HS-5 (cell line): ENCODE data around the gene QKI.

Experiments used
- DNase-seq: peaks from one replicate; pipeline ENCODE4 v3.0.0-alpha.2; 2012; ENCODE audit warnings: low read depth

Gene QKI

DNA sequence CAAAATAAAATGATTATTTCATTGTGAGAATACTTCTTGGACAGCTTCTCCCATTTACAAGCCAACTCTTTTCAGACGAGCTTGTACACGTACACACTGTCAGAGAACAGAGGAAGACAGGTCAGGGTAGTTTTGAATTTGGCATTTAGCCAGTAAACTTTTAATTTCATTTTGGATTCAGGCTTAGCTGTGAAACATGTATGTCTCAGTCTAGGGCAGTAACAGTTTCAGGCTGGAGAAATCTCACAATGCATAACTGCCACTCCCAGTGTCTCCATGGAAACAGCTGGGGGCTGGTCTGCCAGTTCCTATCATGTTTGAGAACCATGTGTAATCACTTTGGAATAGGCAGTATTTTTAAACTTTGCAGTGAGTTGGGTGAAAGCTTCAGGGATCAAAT, 22.0 kb upstream of the QKI start:
- DNase-seq: no peak

GRCh38 chr6:163393923-163394322, 20.6 kb upstream of the QKI start:
- DNase-seq: no peak

GRCh38 chr6:163394659-163395058, 19.9 kb upstream of the QKI start:
- DNase-seq: no peak

GRCh38 chr6:163395122-163395830, 19.2 kb upstream of the QKI start:
- DNase-seq: no peak

DNA sequence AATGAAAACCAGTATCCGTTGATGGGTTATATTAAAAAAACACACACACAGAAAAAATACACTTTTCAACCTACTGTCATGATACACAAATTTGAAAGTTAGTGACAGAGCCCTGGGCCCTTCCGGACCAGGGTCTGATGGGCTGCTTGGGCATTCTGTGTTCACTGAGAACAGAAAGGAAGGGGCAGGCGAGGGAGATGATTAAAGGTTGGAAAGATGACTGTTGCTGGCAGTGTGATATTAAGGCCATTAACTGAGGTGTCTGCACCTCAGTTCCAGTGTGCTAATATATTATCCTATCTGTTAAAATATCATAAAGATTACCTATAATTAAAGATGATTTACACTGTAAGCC, 18.7 kb upstream of the QKI start:
- no peak for DNase-seq

- no peak for DNase-seq
Measured at GRCh38 chr6:163397326-163397725, 17.2 kb upstream of the QKI start.

GRCh38 chr6:163398115-163398514, 16.4 kb upstream of the QKI start:
- no peak for DNase-seq

DNA sequence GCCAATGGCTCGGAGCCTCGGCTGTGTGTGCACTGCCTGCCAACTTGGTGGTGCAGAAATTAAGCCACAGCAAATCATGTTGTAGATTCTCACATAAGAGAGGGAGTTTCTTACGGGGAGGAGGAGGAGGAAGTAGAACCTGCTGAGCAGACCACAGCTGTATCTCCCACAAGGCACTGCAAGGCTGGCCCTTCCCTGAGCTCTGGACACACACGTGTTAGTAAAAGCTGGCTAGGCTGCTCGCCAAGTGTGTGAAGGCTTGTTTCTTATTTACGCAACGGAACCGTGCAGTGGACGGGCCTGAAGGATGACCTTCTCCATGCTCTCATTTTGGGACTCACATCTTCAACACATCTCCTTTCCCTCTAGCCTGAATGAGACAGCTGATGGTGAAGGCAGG, 15.7 kb upstream of the QKI start:
- DNase-seq: no peak

- no peak for DNase-seq
Measured at GRCh38 chr6:163400509-163400908, 14.0 kb upstream of the QKI start.

DNA sequence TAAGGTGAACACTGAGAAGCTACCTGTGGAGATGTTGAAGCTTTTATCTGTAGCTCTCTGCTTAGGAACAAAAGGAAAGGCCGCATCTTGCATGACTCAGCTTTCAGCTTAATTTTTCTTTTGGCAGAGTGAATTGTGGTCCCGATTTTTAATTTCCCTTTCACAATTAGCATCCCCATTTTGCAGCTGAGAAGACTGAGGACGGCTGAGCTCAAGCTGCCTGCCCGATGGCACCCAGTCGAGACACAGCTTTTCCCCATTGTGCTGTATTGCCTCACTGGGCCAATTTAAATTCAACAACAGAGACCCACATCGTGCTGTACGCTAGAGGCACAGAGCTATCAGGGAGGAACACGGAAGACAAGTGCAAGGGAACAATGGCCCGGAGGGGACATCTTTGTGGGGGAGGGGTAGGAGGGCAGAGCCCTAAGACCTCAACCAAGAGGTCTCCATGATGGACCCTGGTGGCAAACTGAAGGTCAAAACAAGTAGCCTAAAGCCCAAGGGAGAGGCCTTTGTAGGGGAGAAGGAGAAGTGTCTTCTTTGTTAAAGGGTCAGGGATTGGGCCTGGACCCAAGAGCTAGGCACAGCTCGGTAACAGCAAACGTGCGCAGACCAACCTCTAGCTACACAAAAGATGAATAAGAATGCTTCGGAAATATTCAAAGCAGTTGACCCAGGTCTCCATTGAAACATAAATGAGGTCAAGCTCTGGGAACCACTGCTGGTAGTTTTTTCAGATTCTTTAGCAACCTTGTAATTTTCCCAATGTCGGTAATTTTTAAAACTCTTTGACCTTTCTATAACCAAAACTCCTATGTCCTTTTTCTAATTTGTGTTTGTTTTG, 13.3 kb upstream of the QKI start:
- no peak for DNase-seq

- no peak for DNase-seq
Measured at GRCh38 chr6:163402616-163403015, 11.9 kb upstream of the QKI start.

GRCh38 chr6:163404825-163405265, 9.7 kb upstream of the QKI start:
- DNase-seq: no peak

DNA sequence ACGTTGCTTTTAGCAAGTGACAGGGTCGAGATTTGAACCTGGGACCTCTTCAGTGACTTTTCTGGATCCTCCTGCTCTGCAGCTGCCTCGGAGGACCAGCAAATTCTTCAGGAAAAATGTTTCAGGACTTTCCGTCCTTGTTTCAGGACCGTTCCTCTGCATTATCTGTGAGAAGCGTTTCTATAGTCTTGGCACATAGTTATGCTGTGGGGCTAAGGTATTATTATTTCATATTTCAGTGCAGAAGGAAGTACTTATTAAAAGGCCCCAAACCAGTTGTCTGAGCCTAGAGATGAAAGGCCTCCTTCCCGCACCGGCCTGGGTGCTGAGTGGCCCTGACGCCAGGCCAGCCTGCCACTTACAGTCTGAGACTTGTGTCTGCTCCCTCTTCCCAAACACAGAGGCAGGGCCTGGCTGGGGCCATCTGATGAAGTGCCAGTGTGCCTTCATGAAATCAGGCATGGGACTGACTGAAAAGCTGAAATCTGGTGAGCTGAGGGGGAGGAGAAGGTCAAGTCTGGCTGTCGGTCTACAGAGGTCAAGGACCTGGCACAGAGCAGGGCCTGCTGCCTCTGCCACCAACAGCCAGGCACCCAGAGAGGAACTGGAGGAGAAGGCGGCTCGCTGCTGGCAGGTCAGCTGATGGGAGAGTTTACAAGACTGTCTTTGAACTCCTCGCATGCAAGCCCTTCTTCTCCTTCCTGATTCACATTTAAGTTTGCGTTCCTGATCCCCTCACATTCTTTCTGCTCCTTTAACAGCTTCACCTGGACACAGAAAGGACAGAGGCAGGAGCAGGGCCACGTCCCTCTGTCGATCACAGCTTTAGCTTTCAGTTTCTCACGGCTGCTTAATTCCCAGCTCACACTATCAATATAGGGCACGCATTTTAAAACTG, 8.9 kb upstream of the QKI start:
- DNase-seq: no peak

DNA sequence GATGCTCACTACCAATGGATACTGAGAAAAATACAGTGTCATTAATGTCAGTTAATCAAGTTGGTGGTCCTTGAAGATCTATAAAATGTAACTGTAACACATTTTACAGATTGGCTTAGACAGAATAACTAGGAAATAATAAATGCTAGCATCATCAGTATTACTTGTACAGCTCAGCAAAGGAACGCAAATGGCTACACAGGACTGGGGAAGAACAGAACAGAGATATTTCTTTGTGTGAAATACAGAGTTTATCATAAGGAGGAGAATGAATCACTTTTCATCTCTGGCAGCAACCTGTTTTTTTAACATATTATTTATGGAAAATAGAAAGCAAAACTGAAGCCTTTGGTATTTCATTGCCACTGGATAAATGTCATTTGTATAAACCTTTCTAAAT, 8.2 kb upstream of the QKI start:
- DNase-seq: no peak

- DNase-seq: no peak
Measured at GRCh38 chr6:163406830-163407229, 7.7 kb upstream of the QKI start.

- DNase-seq: no peak
Measured at GRCh38 chr6:163408352-163408991, 6.0 kb upstream of the QKI start.

DNA sequence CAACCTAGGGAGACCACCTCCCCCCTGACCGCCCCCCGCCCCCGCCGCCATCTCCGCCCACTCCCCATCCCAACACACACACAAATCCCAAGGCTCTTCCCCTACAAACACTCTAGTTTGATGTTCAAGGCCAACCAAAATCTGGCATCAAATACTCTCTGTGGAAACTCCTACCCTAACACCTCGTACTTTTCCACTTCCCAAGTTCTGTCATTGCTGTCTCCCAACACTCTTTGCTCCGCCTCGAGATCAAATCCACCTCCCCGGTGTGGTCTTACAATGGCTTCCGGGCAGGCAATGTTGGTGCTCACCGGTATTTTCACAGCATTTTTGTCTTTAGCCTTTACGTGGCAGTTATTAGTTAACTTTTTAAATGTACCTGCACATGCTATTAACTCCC, 4.8 kb upstream of the QKI start:
- no peak for DNase-seq

- DNase-seq: no peak
Measured at GRCh38 chr6:163412341-163412740, 2.2 kb upstream of the QKI start.

GRCh38 chr6:163412801-163413344, 1.6 kb upstream of the QKI start:
- DNase-seq: no peak

DNA sequence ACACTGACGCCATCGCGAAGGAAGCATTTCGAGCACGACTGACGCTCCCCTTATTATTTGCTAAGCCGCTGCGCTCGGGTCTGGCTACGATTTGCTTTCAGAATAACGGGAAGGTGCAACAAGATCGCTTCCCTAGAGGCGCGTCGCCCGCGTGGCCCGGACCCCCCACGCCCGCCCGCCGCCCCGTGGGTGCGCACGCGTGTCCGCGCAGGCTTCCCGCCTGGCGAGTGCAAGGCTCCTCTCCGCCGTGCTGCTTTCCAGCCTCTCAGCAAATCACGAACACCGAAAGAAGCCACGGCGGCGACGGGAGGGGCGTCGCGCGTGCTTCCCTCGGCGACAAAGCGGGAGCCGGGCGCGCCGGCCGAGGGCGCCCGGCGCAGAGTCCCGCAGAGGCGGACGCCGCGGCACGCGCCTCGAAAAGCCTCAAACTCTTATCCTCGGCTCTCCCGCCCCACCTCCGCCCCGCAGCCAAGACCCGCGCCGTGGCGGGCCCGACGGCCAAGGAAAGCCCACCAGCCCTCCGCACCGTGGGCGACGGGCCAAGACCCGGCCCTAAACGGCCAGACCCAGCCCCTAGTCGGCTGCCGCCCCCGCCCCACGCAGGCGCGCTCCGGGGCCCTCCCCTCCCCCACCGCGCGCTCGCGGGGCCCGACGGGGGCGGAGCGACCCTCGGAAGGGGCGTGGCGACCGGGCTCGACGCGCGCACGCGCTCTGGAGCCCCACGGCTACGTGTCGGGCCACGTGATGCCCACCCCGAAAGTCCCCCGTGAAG, 987 bp upstream of the QKI start:
- no peak for DNase-seq
